GM19438 (cell line): Measurements from ENCODE around the gene DMD.
A peak's percentile ranks its signal among the peaks of the same experiment; 100 is the strongest.

Source experiments
- ATAC-seq: cut with Tn5 transposase; IDR thresholded peaks from one replicate; pipeline ENCODE4 v1.9.1; 2021; ENCODE audit warnings: low read depth; ENCODE audit not compliant: unreplicated experiment

DMD gene

GRCh38 chrX:31115398-31115797 lies 2096.0 kb downstream of the DMD start:
- ATAC-seq, result no peak

- no peak for ATAC-seq
Measured at GRCh38 chrX:31114858-31115257, 2096.5 kb downstream of the DMD start.

- ATAC-seq, result no peak
Measured at GRCh38 chrX:31112226-31112999, 2098.9 kb downstream of the DMD start.

- ATAC-seq, result no peak
Measured at GRCh38 chrX:31110657-31111056, 2100.7 kb downstream of the DMD start.

GRCh38 chrX:31099536-31100090 lies 2111.7 kb downstream of the DMD start:
- peak; percentile 49 for ATAC-seq

GRCh38 chrX:31098079-31098478 lies 2113.3 kb downstream of the DMD start:
- ATAC-seq, result no peak

GRCh38 chrX:31093639-31093975 lies 2117.7 kb downstream of the DMD start:
- ATAC-seq, result no peak

- no peak for ATAC-seq
Measured at GRCh38 chrX:31092970-31093638, 2118.2 kb downstream of the DMD start.

- ATAC-seq, result no peak
Measured at GRCh38 chrX:31092476-31092875, 2118.9 kb downstream of the DMD start.

- no peak for ATAC-seq
Measured at GRCh38 chrX:31091819-31092218, 2119.5 kb downstream of the DMD start.

- no peak for ATAC-seq
Measured at GRCh38 chrX:31074522-31074921, 2136.8 kb downstream of the DMD start.

- ATAC-seq, result no peak
Measured at GRCh38 chrX:31071725-31072124, 2139.6 kb downstream of the DMD start, which contains the start of gene FTHL17. FTHL17 (minus strand) TSS chrX:31072041; CDS start chrX:31071953, 88 bp downstream.

GRCh38 chrX:31071262-31071661 lies 2140.1 kb downstream of the DMD start:
- no peak for ATAC-seq

GRCh38 chrX:31070057-31070468 lies 2141.3 kb downstream of the DMD start:
- peak; percentile 48 for ATAC-seq
